Liver (tissue), 3 donors: ENCODE data around the gene SLC8A3.

Source experiments
- ATF3 ChIP-seq: IDR thresholded peaks from 2 replicates; pipeline ENCODE4 v1.6.1; 2016; ENCODE audit warnings: antibody characterized with exemption
- JUND ChIP-seq, 2 donors: IDR thresholded peaks; 2 replicates each; pipeline ENCODE4 v1.6.1; 2016; ENCODE audit warnings: antibody characterized with exemption in 2 of 2
- RAD21 ChIP-seq, 2 donors: IDR thresholded peaks; 2 replicates each; pipeline ENCODE4 v1.6.1; 2016; ENCODE audit warnings: antibody characterized with exemption in 2 of 2, mild to moderate bottlenecking in 2 of 2
- SP1 ChIP-seq: IDR thresholded peaks from 2 replicates; pipeline ENCODE4 v1.6.1; 2018; ENCODE audit warnings: antibody characterized with exemption, mild to moderate bottlenecking
- TAF1 ChIP-seq: conservative IDR thresholded peaks from 2 replicates; pipeline ENCODE4 v1.6.1; 2016; ENCODE audit warnings: antibody characterized with exemption, mild to moderate bottlenecking
- TF ChIP-seq, protein P1 (sequence below): fragments of 150-350 bp; IDR thresholded peaks from 2 replicates; pipeline ENCODE4 v1.5.1; 2017; ENCODE audit warnings: improper control_type of control experiment, low read depth, low read length; ENCODE audit not compliant: missing input control
- donor health status: healthy.
- donor health status: healthy.

GRCh38 chr14:70073924-70074566, 114.7 kb downstream of the SLC8A3 start:
- TF ChIP-seq RAD21 (IDR thresholded peaks at IDR 0.05) (peak; percentile 95 to 96), TAF1 (no peak), ATF3 (no peak), SP1 (no peak), JUND (IDR thresholded peaks at IDR 0.05) (no peak)
- TF ChIP-seq, protein P1, sequence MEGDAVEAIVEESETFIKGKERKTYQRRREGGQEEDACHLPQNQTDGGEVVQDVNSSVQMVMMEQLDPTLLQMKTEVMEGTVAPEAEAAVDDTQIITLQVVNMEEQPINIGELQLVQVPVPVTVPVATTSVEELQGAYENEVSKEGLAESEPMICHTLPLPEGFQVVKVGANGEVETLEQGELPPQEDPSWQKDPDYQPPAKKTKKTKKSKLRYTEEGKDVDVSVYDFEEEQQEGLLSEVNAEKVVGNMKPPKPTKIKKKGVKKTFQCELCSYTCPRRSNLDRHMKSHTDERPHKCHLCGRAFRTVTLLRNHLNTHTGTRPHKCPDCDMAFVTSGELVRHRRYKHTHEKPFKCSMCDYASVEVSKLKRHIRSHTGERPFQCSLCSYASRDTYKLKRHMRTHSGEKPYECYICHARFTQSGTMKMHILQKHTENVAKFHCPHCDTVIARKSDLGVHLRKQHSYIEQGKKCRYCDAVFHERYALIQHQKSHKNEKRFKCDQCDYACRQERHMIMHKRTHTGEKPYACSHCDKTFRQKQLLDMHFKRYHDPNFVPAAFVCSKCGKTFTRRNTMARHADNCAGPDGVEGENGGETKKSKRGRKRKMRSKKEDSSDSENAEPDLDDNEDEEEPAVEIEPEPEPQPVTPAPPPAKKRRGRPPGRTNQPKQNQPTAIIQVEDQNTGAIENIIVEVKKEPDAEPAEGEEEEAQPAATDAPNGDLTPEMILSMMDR = peak; percentile 95
